Trophoblast cell (in vitro differentiated cells and primary cell): Measurements from ENCODE around the gene JPH3.

Source experiments
- DNase-seq, 2 donors: peaks; one replicate each; pipeline ENCODE4 v3.0.0-alpha.2; 2016
- H2AFZ ChIP-seq: 2 replicates; pipeline ENCODE4 v1.6.1; 2013; ENCODE audit warnings: low read length, moderate library complexity, mild to moderate bottlenecking; ENCODE audit not compliant: insufficient read depth, poor library complexity
- H2AK5ac ChIP-seq: 2 replicates; pipeline ENCODE4 v1.6.1; 2013; ENCODE audit warnings: mild to moderate bottlenecking, low read length
- H2BK120ac ChIP-seq: 2 replicates; pipeline ENCODE4 v1.6.1; 2013; ENCODE audit warnings: low read length, mild to moderate bottlenecking, moderate library complexity; ENCODE audit not compliant: insufficient read depth, poor library complexity
- H2BK12ac ChIP-seq: 2 replicates; pipeline ENCODE4 v1.6.1; 2013; ENCODE audit warnings: mild to moderate bottlenecking, low read length, moderate library complexity
- H2BK5ac ChIP-seq: 2 replicates; pipeline ENCODE4 v1.6.1; 2013; ENCODE audit warnings: low read length, low read depth, moderate library complexity, mild to moderate bottlenecking; ENCODE audit not compliant: poor library complexity
- H3K14ac ChIP-seq: 2 replicates; pipeline ENCODE4 v1.6.1; 2013; ENCODE audit warnings: mild to moderate bottlenecking, low read length
- H3K18ac ChIP-seq: 2 replicates; pipeline ENCODE4 v1.6.1; 2013; ENCODE audit warnings: mild to moderate bottlenecking, low read length
- H3K23ac ChIP-seq: 2 replicates; pipeline ENCODE4 v1.6.1; 2013; ENCODE audit warnings: low read length
- H3K27ac ChIP-seq: 2 replicates; pipeline ENCODE4 v1.5.1; 2013; ENCODE audit warnings: low read depth, mild to moderate bottlenecking, inconsistent platforms, low read length, moderate library complexity
- H3K27me3 ChIP-seq: 2 replicates; pipeline ENCODE4 v1.6.1; 2013; ENCODE audit warnings: inconsistent platforms, mild to moderate bottlenecking, low read length, moderate library complexity; ENCODE audit not compliant: insufficient read depth
- H3K36me3 ChIP-seq, 2 experiments: 1 replicate in 1 of 2; 2 replicates in 1 of 2; pipeline ENCODE4 v1.6.1; 2013; ENCODE audit warnings: low read length in 2 of 2, mild to moderate bottlenecking in 2 of 2, moderate library complexity in 1 of 2; ENCODE audit not compliant: insufficient read depth in 2 of 2, control insufficient read depth in 1 of 2
- H3K4ac ChIP-seq: 2 replicates; pipeline ENCODE4 v1.6.1; 2013; ENCODE audit warnings: low read depth, mild to moderate bottlenecking, low read length, moderate library complexity
- H3K4me1 ChIP-seq, 2 experiments: 1 replicate in 1 of 2; 2 replicates in 1 of 2; pipeline ENCODE4 v1.6.1; 2013; ENCODE audit warnings: low read length in 2 of 2, mild to moderate bottlenecking in 2 of 2, moderate library complexity in 1 of 2; ENCODE audit not compliant: insufficient read depth in 2 of 2, control insufficient read depth in 1 of 2
- H3K4me2 ChIP-seq: 2 replicates; pipeline ENCODE4 v1.6.1; 2013; ENCODE audit warnings: inconsistent platforms, mild to moderate bottlenecking, low read length, moderate library complexity
- H3K4me3 ChIP-seq: 2 replicates; pipeline ENCODE4 v1.5.1; 2013; ENCODE audit warnings: mild to moderate bottlenecking, low read depth, low read length, inconsistent platforms
- H3K79me1 ChIP-seq: one replicate; pipeline ENCODE4 v1.6.1; 2013; ENCODE audit warnings: low read length
- H3K79me2 ChIP-seq: 2 replicates; pipeline ENCODE4 v1.6.1; 2013; ENCODE audit warnings: low read length, mild to moderate bottlenecking; ENCODE audit not compliant: control insufficient read depth, insufficient read depth, poor library complexity
- H3K9ac ChIP-seq: 2 replicates; pipeline ENCODE4 v1.6.1; 2013; ENCODE audit warnings: mild to moderate bottlenecking, low read length
- H3K9me3 ChIP-seq: 2 replicates; pipeline ENCODE4 v1.6.1; 2013; ENCODE audit warnings: low read depth, mild to moderate bottlenecking, control low read depth, inconsistent platforms, low read length; ENCODE audit not compliant: insufficient read depth
- H4K12ac ChIP-seq: 2 replicates; pipeline ENCODE4 v1.6.1; 2013; ENCODE audit warnings: low read depth, mild to moderate bottlenecking, low read length, moderate library complexity
- H4K8ac ChIP-seq: 2 replicates; pipeline ENCODE4 v1.6.1; 2013; ENCODE audit warnings: low read depth, mild to moderate bottlenecking, low read length, moderate library complexity
- H4K91ac ChIP-seq: one replicate; pipeline ENCODE4 v1.6.1; 2013; ENCODE audit warnings: low read depth, mild to moderate bottlenecking, low read length, moderate library complexity
- WGBS: extraction: QIAGEN DNeasy Blood & Tissue Kit; methylation state at CpG from one replicate; pipeline ENCODE4 v1.1.7; 2013; ENCODE audit warnings: missing lambda C conversion rate; ENCODE audit not compliant: insufficient read length, insufficient coverage; ENCODE audit errors: extremely low coverage; 5-methylcytosine and 5-hydroxymethylcytosine counted together

Gene JPH3

GRCh38 chr16:87638736-87639135, 36.4 kb downstream of the JPH3 start:
- Histone ChIP-seq H3K4me2 (no peak overlapping the region), H3K18ac (no peak overlapping the region), H2BK12ac (no peak overlapping the region), H4K12ac (no peak overlapping the region), H3K14ac (no peak overlapping the region), H3K27me3 (no peaks in the 10 kb centered on the region), H3K9me3 (peaks cover 2% of the 10 kb centered on the region), H3K4ac (no peak overlapping the region), H3K4me3 (no peak overlapping the region), H3K23ac (no peak overlapping the region), H2AK5ac (no peak overlapping the region), H4K91ac (no peak overlapping the region), H3K79me1 (no peaks in the 10 kb centered on the region), H3K27ac (no peak overlapping the region), H2BK5ac (no peak overlapping the region), H4K8ac (no peak overlapping the region), H3K36me3 (no peaks in the 10 kb centered on the region), H2AFZ (no peak overlapping the region), H3K9ac (no peak overlapping the region), H2BK120ac (no peak overlapping the region), H3K4me1 (no peaks in the 10 kb centered on the region), H3K79me2 (no peaks in the 10 kb centered on the region)
- DNase-seq: no peak
- WGBS: no CpG with 5 or more reads among the region's 10 CpGs

- H3K23ac ChIP-seq: no peak overlapping the region
- H3K4me3 ChIP-seq: no peak overlapping the region
- H3K9ac ChIP-seq: no peak overlapping the region
- no CpG with 5 or more reads among the region's 11 CpGs for WGBS
- H3K79me1 ChIP-seq: no peaks in the 10 kb centered on the region
- H3K27me3 ChIP-seq: no peaks in the 10 kb centered on the region
- no peak overlapping the region for H2AK5ac ChIP-seq
- H3K4ac ChIP-seq: no peak overlapping the region
- H4K12ac ChIP-seq: no peak overlapping the region
- no peak overlapping the region for H2BK5ac ChIP-seq
- peaks cover 5% of the 10 kb centered on the region for H3K9me3 ChIP-seq
- no peak overlapping the region for H4K8ac ChIP-seq
- no peak for DNase-seq
- H3K4me2 ChIP-seq: no peak overlapping the region
- no peak overlapping the region for H4K91ac ChIP-seq
- H2BK12ac ChIP-seq: no peak overlapping the region
- no peak overlapping the region for H3K27ac ChIP-seq
- no peaks in the 10 kb centered on the region for H3K4me1 ChIP-seq
- H2BK120ac ChIP-seq: no peak overlapping the region
- H3K36me3 ChIP-seq: peaks cover 0 to 3% of the 10 kb centered on the region in 2 experiments
- no peaks in the 10 kb centered on the region for H3K79me2 ChIP-seq
- H3K18ac ChIP-seq: no peak overlapping the region
- no peak overlapping the region for H3K14ac ChIP-seq
- H2AFZ ChIP-seq: no peak overlapping the region
Measured at GRCh38 chr16:87641721-87642120, 39.4 kb downstream of the JPH3 start.

GRCh38 chr16:87642491-87642890, 40.2 kb downstream of the JPH3 start:
- Histone ChIP-seq H2BK120ac (no peak overlapping the region), H3K79me2 (no peaks in the 10 kb centered on the region), H2BK12ac (no peak overlapping the region), H4K8ac (no peak overlapping the region), H4K12ac (no peak overlapping the region), H3K27me3 (no peaks in the 10 kb centered on the region), H3K4ac (no peak overlapping the region), H3K4me2 (no peak overlapping the region), H3K4me3 (no peak overlapping the region), H2AK5ac (no peak overlapping the region), H3K79me1 (no peaks in the 10 kb centered on the region), H3K14ac (no peak overlapping the region), H3K27ac (no peak overlapping the region), H3K9me3 (peaks cover 3% of the 10 kb centered on the region), H3K9ac (no peak overlapping the region), H3K4me1 (no peaks in the 10 kb centered on the region), H3K23ac (no peak overlapping the region), H4K91ac (no peak overlapping the region), H2AFZ (no peak overlapping the region), H3K18ac (no peak overlapping the region), H2BK5ac (no peak overlapping the region), H3K36me3 (peaks cover 0 to 3% of the 10 kb centered on the region in 2 experiments)
- DNase-seq: no peak
- no CpG with 5 or more reads among the region's 19 CpGs for WGBS

GRCh38 chr16:87644186-87644585, 41.9 kb downstream of the JPH3 start:
- H3K23ac ChIP-seq: no peak overlapping the region
- no peak overlapping the region for H3K18ac ChIP-seq
- H3K36me3 ChIP-seq: peaks cover 0 to 3% of the 10 kb centered on the region in 2 experiments
- no peaks in the 10 kb centered on the region for H3K27me3 ChIP-seq
- no peak overlapping the region for H2AK5ac ChIP-seq
- no peaks in the 10 kb centered on the region for H3K79me2 ChIP-seq
- H2BK12ac ChIP-seq: no peak overlapping the region
- no peak overlapping the region for H2BK120ac ChIP-seq
- H3K27ac ChIP-seq: no peak overlapping the region
- no peak overlapping the region for H3K4me2 ChIP-seq
- H4K12ac ChIP-seq: no peak overlapping the region
- H3K4me3 ChIP-seq: no peak overlapping the region
- H2AFZ ChIP-seq: no peak overlapping the region
- H3K9ac ChIP-seq: no peak overlapping the region
- H3K14ac ChIP-seq: no peak overlapping the region
- H3K4me1 ChIP-seq: no peaks in the 10 kb centered on the region
- DNase-seq: no peak
- peaks cover 3% of the 10 kb centered on the region for H3K9me3 ChIP-seq
- H3K79me1 ChIP-seq: no peaks in the 10 kb centered on the region
- no peak overlapping the region for H3K4ac ChIP-seq
- WGBS: no CpG with 5 or more reads among the region's 35 CpGs
- H4K8ac ChIP-seq: no peak overlapping the region
- no peak overlapping the region for H4K91ac ChIP-seq
- no peak overlapping the region for H2BK5ac ChIP-seq
